ENCODE results near the gene B4GALNT4.
A peak's percentile ranks its signal among the peaks of the same experiment; 100 is the strongest.
"Not testable (repeated sequence)": the region's sequence is repeated elsewhere in the genome, so short reads cannot be mapped to it uniquely, and the experiment has no call there.

B4GALNT4 gene

GRCh38 chr11:327581-327923 lies 41.7 kb upstream of the B4GALNT4 start:
- Histone ChIP-seq H3K79me2 (ENCODE audit: insufficient read depth, low read length) (no peaks in the 10 kb centered on the region), H4K20me1 (ENCODE audit: insufficient read depth, low read length) (no peaks in the 10 kb centered on the region), H3K27me3 (ENCODE audit: insufficient read depth, low read length, poor library complexity) (no peaks in the 10 kb centered on the region), H3K27ac (ENCODE audit: low read length) (peak overlapping the region; percentile 39), H3K9me3 (ENCODE audit: insufficient read depth, low read length, severe bottlenecking) (no peaks in the 10 kb centered on the region), H3K4me1 (ENCODE audit: insufficient read depth, low read length) (peaks cover 59% of the 10 kb centered on the region), H3K9ac (ENCODE audit: low read depth, low read length) (no peak overlapping the region), H3K4me3 (ENCODE audit: low read depth in 1 of 2, low read length in 2 of 2) (no peak overlapping the region), H3K4me2 (ENCODE audit: insufficient read depth, low read length) (no peak overlapping the region), H3K36me3 (ENCODE audit: insufficient read depth, low read length) (no peaks in the 10 kb centered on the region), H2AFZ (ENCODE audit: low read depth, low read length) (no peak overlapping the region)
- DNase-seq (no peak), ATAC-seq (ENCODE audit: insufficient read depth, low read depth) (no peak)
- no peak for TF ChIP-seq EZH2 (IDR thresholded peaks at IDR 0.05; ENCODE audit: borderline replicate concordance, low read depth, low read length, severe bottlenecking)
- no peak for TF ChIP-seq CTCF (IDR thresholded peaks at IDR 0.05; ENCODE audit: borderline replicate concordance, extremely low read depth, low read length, poor library complexity, severe bottlenecking)

GRCh38 chr11:328012-328411 lies 41.3 kb upstream of the B4GALNT4 start:
- TF ChIP-seq CTCF (IDR thresholded peaks at IDR 0.05; ENCODE audit: borderline replicate concordance, extremely low read depth, low read length, poor library complexity, severe bottlenecking) (no peak), EZH2 (IDR thresholded peaks at IDR 0.05; ENCODE audit: borderline replicate concordance, low read depth, low read length, severe bottlenecking) (no peak)
- no peak overlapping the region for H3K4me2 ChIP-seq (ENCODE audit: insufficient read depth, low read length)

GRCh38 chr11:328516-329100 lies 40.7 kb upstream of the B4GALNT4 start:
- H3K79me2 ChIP-seq (ENCODE audit: insufficient read depth, low read length); H4K20me1 ChIP-seq (ENCODE audit: insufficient read depth, low read length); ATAC-seq (ENCODE audit: insufficient read depth, low read depth); H2AFZ ChIP-seq (ENCODE audit: low read depth, low read length); H3K36me3 ChIP-seq (ENCODE audit: insufficient read depth, low read length); DNase-seq; H3K27me3 ChIP-seq (ENCODE audit: insufficient read depth, low read length, poor library complexity); H3K9me3 ChIP-seq (ENCODE audit: insufficient read depth, low read length, severe bottlenecking): not testable (repeated sequence)
- peak overlapping the region; percentile 47 for H3K9ac ChIP-seq (ENCODE audit: low read depth, low read length)
- H3K4me1 ChIP-seq (ENCODE audit: insufficient read depth, low read length): peaks cover 69% of the 10 kb centered on the region
- peak overlapping the region; percentile 69 for H3K4me2 ChIP-seq (ENCODE audit: insufficient read depth, low read length)
- peak overlapping the region; percentile 87 for H3K27ac ChIP-seq (ENCODE audit: low read length)
- peak overlapping the region in 1 of 2 experiments; percentile 50; a peak in 1 of 4 replicates for H3K4me3 ChIP-seq (ENCODE audit: low read depth in 1 of 2, low read length in 2 of 2)

More at GRCh38 chr11:328012-328411, 41.3 kb upstream of the B4GALNT4 start:
- peaks cover 63% of the 10 kb centered on the region for H3K4me1 ChIP-seq (ENCODE audit: insufficient read depth, low read length)
- H3K9me3 ChIP-seq (ENCODE audit: insufficient read depth, low read length, severe bottlenecking): no peaks in the 10 kb centered on the region
- H3K79me2 ChIP-seq (ENCODE audit: insufficient read depth, low read length): no peaks in the 10 kb centered on the region
- H2AFZ ChIP-seq (ENCODE audit: low read depth, low read length): no peak overlapping the region
- H3K9ac ChIP-seq (ENCODE audit: low read depth, low read length): no peak overlapping the region
- ATAC-seq (ENCODE audit: insufficient read depth, low read depth): no peak
- H3K27me3 ChIP-seq (ENCODE audit: insufficient read depth, low read length, poor library complexity): no peaks in the 10 kb centered on the region
- DNase-seq: no peak
- H3K27ac ChIP-seq (ENCODE audit: low read length): peak overlapping the region; percentile 2; the same call in 1 of the 2 replicates
- no peaks in the 10 kb centered on the region for H4K20me1 ChIP-seq (ENCODE audit: insufficient read depth, low read length)
- no peaks in the 10 kb centered on the region for H3K36me3 ChIP-seq (ENCODE audit: insufficient read depth, low read length)
- H3K4me3 ChIP-seq (ENCODE audit: low read depth in 1 of 2, low read length in 2 of 2): no peak overlapping the region

- Histone ChIP-seq H3K79me2 (ENCODE audit: insufficient read depth, low read length) (no peaks in the 10 kb centered on the region), H3K4me2 (ENCODE audit: insufficient read depth, low read length) (peak overlapping the region; percentile 69), H3K4me3 (ENCODE audit: low read depth in 1 of 2, low read length in 2 of 2) (peak overlapping the region in 1 of 2 experiments; percentile 50; a peak in 2 of 4 replicates), H3K27ac (ENCODE audit: low read length) (peak overlapping the region; percentile 87), H3K9ac (ENCODE audit: low read depth, low read length) (peak overlapping the region; percentile 47), H4K20me1 (ENCODE audit: insufficient read depth, low read length) (no peaks in the 10 kb centered on the region), H3K9me3 (ENCODE audit: insufficient read depth, low read length, severe bottlenecking) (no peaks in the 10 kb centered on the region), H3K4me1 (ENCODE audit: insufficient read depth, low read length) (peaks cover 78% of the 10 kb centered on the region), H3K36me3 (ENCODE audit: insufficient read depth, low read length) (no peaks in the 10 kb centered on the region), H3K27me3 (ENCODE audit: insufficient read depth, low read length, poor library complexity) (no peaks in the 10 kb centered on the region), H2AFZ (ENCODE audit: low read depth, low read length) (no peak overlapping the region)
- DNase-seq (peak; percentile 50), ATAC-seq (ENCODE audit: insufficient read depth, low read depth) (no peak)
- TF ChIP-seq CTCF (IDR thresholded peaks at IDR 0.05; ENCODE audit: borderline replicate concordance, extremely low read depth, low read length, poor library complexity, severe bottlenecking) (no peak), EZH2 (IDR thresholded peaks at IDR 0.05; ENCODE audit: borderline replicate concordance, low read depth, low read length, severe bottlenecking) (no peak)
These were observed 39.4 kb upstream of the B4GALNT4 start for GRCh38 chr11:329886-330253.

Data from DND-41 (cell line).